Keratinocyte (primary cell): ENCODE data around the gene RHBDD1. TPM values are rescaled to one million over a fixed set of nuclear protein-coding genes. Genes with fewer than 3 reads are reported as not detected.

Source experiments
- DNase-seq: peaks from one replicate; pipeline ENCODE4 v3.0.0-alpha.2; 2011; ENCODE audit warnings: low read depth, missing footprints, low spot score
- FAIRE-seq: peaks from 2 replicates; lab custom pipeline; 2011; peaks lifted over from hg19 to GRCh38; lab: Jason Lieb, UNC
- H2AFZ ChIP-seq: 2 replicates; pipeline ENCODE4 v1.6.0; 2012; ENCODE audit warnings: low read length, control low read depth, inconsistent platforms; ENCODE audit not compliant: control insufficient read depth
- H3K27ac ChIP-seq: 2 replicates; pipeline ENCODE4 v1.5.1; 2011; ENCODE audit warnings: low read length; ENCODE audit not compliant: control insufficient read depth, insufficient read depth
- H3K27me3 ChIP-seq: 3 replicates; pipeline ENCODE4 v1.6.0; 2011; ENCODE audit warnings: low read length; ENCODE audit not compliant: control insufficient read depth, insufficient read depth; ENCODE audit errors: extremely low read depth
- H3K36me3 ChIP-seq, 2 experiments: 2 replicates in 1 of 2; 3 replicates in 1 of 2; pipeline ENCODE4 v1.5.1; 2011; ENCODE audit warnings: low read length in 2 of 2, mild to moderate bottlenecking in 1 of 2; ENCODE audit not compliant: control insufficient read depth in 2 of 2, insufficient read depth in 2 of 2; ENCODE audit errors: extremely low read depth in 1 of 2
- H3K4me1 ChIP-seq: 3 replicates; pipeline ENCODE4 v1.5.1; 2011; ENCODE audit warnings: low read length; ENCODE audit not compliant: control insufficient read depth, insufficient read depth; ENCODE audit errors: extremely low read depth
- H3K4me2 ChIP-seq: 3 replicates; pipeline ENCODE4 v1.6.0; 2011; ENCODE audit warnings: low read depth, low read length; ENCODE audit not compliant: control insufficient read depth, insufficient read depth; ENCODE audit errors: extremely low read depth
- H3K4me3 ChIP-seq, 3 experiments: fragments of 200-600 bp in 1 of 3; sonication (generic) in 1 of 3; 2 replicates in 2 of 3; 3 replicates in 1 of 3; pipeline ENCODE4 v1.5.1; 2011 to 2016; ENCODE audit warnings: low read length in 3 of 3, mild to moderate bottlenecking in 3 of 3, control low read depth in 2 of 3, inconsistent platforms in 1 of 3, low read depth in 1 of 3, mixed read lengths in 1 of 3, mixed run types in 1 of 3, moderate library complexity in 1 of 3; ENCODE audit not compliant: control insufficient read depth in 2 of 3, insufficient read depth in 2 of 3; ENCODE audit errors: extremely low read depth in 1 of 3
- H3K79me2 ChIP-seq: 2 replicates; pipeline ENCODE4 v1.6.0; 2012; ENCODE audit warnings: low read length; ENCODE audit not compliant: control insufficient read depth, insufficient read depth
- H3K9ac ChIP-seq: 3 replicates; pipeline ENCODE4 v1.6.0; 2011; ENCODE audit warnings: low read length; ENCODE audit not compliant: control insufficient read depth, insufficient read depth; ENCODE audit errors: extremely low read depth
- H3K9me1 ChIP-seq: 3 replicates; pipeline ENCODE4 v1.6.0; 2011; ENCODE audit warnings: low read length; ENCODE audit not compliant: control insufficient read depth, insufficient read depth; ENCODE audit errors: extremely low read depth
- H3K9me3 ChIP-seq: 2 replicates; pipeline ENCODE4 v1.5.1; 2012; ENCODE audit warnings: low read depth, low read length; ENCODE audit not compliant: control insufficient read depth
- H4K20me1 ChIP-seq: 3 replicates; pipeline ENCODE4 v1.6.0; 2011; ENCODE audit warnings: low read length; ENCODE audit not compliant: control insufficient read depth, insufficient read depth; ENCODE audit errors: extremely low read depth
- EZH2 ChIP-seq: IDR thresholded peaks from one replicate; pipeline ENCODE4 v1.6.1; 2012; ENCODE audit warnings: inconsistent platforms, mild to moderate bottlenecking, low read length, moderate library complexity
- dilution Hi-C: fragments of 300-500 bp; cut with MboI; formaldehyde crosslinking; loops from one replicate; pipeline ENCODE4 v1.7.0; 2020; ENCODE audit warnings: low sequenced_read_pairs; ENCODE audit not compliant: extremely low pct_ligation_motif_present
- polyA plus RNA-seq, 5 experiments: library from polyadenylated mRNA; depleted of rRNA in 3 of 5; stranded (reverse) in 3 of 5; stranded (forward) in 1 of 5; unstranded in 1 of 5; fragments of >200 nt; gene quantifications; 1 replicate in 1 of 5; 2 replicates in 3 of 5; 3 replicates in 1 of 5; pipeline versions ENCODE4 v1.2.1 to v1.2.3, GENCODE V29; 2011 to 2012; ENCODE audit warnings: missing spikeins in 2 of 5, low read depth in 1 of 5, low replicate concordance in 1 of 5
- TF ChIP-seq, protein P1 (sequence below), 3 experiments: IDR thresholded peaks in 1 of 3; conservative IDR thresholded peaks in 1 of 3; optimal IDR thresholded peaks in 1 of 3; 2 replicates in 2 of 3; 3 replicates in 1 of 3; pipeline versions ENCODE3 to v1.5.1; 2011; ENCODE audit warnings: low read length in 3 of 3, mild to moderate bottlenecking in 3 of 3, moderate library complexity in 2 of 3, control low read depth in 1 of 3, inconsistent platforms in 1 of 3; ENCODE audit not compliant: insufficient read depth in 2 of 3; ENCODE audit errors: extremely low read depth in 1 of 3

Gene RHBDD1
- polyA plus RNA-seq, 1 donor (not counting 4 experiments of a cell fraction or from before 2014, with no cell fraction given): 27.8 TPM

DNA sequence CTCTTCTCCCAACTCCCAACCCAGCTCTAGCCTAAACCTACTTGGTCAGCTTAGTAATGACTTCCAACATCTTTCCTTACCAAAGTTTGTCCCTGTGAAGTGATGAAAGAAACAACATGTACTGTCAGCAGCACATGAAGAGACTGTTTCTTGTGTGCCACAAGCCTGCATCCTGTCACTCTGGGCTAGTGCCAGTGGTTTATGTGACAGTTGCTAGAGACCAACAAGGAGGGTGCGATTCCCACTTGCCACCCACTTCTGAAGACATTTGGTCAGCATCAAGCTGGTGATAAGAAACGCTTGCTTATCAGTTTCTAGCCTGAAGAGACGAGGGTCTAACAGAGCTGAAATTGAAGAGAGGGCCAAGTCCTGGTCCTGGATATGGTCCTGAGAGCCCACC, 195.5 kb downstream of the RHBDD1 start:
- dilution Hi-C loops: no loop called here
- FAIRE-seq (no peak), DNase-seq (no peak)
- H3K9ac ChIP-seq: no peak overlapping the region
- no peak overlapping the region for H3K4me3 ChIP-seq
- no peaks in the 10 kb centered on the region for H3K9me3 ChIP-seq
- TF ChIP-seq, protein P1, sequence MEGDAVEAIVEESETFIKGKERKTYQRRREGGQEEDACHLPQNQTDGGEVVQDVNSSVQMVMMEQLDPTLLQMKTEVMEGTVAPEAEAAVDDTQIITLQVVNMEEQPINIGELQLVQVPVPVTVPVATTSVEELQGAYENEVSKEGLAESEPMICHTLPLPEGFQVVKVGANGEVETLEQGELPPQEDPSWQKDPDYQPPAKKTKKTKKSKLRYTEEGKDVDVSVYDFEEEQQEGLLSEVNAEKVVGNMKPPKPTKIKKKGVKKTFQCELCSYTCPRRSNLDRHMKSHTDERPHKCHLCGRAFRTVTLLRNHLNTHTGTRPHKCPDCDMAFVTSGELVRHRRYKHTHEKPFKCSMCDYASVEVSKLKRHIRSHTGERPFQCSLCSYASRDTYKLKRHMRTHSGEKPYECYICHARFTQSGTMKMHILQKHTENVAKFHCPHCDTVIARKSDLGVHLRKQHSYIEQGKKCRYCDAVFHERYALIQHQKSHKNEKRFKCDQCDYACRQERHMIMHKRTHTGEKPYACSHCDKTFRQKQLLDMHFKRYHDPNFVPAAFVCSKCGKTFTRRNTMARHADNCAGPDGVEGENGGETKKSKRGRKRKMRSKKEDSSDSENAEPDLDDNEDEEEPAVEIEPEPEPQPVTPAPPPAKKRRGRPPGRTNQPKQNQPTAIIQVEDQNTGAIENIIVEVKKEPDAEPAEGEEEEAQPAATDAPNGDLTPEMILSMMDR (optimal IDR thresholded peaks at IDR 0.05 in 1 of 3, IDR thresholded peaks at IDR 0.05 in 1 of 3, conservative IDR thresholded peaks at IDR 0.05 in 1 of 3; ENCODE audit: extremely low read depth in 1 of 3, insufficient read depth in 2 of 3, low read length in 3 of 3): no peak
- no peak for TF ChIP-seq EZH2
- H3K27me3 ChIP-seq: peaks cover 3% of the 10 kb centered on the region
- no peaks in the 10 kb centered on the region for H3K36me3 ChIP-seq
- H3K27ac ChIP-seq: no peak overlapping the region
- no peaks in the 10 kb centered on the region for H3K79me2 ChIP-seq
- no peak overlapping the region for H2AFZ ChIP-seq
- no peaks in the 10 kb centered on the region for H3K4me1 ChIP-seq
- no peak overlapping the region for H3K4me2 ChIP-seq
- H4K20me1 ChIP-seq: no peaks in the 10 kb centered on the region
- no peaks in the 10 kb centered on the region for H3K9me1 ChIP-seq

DNA sequence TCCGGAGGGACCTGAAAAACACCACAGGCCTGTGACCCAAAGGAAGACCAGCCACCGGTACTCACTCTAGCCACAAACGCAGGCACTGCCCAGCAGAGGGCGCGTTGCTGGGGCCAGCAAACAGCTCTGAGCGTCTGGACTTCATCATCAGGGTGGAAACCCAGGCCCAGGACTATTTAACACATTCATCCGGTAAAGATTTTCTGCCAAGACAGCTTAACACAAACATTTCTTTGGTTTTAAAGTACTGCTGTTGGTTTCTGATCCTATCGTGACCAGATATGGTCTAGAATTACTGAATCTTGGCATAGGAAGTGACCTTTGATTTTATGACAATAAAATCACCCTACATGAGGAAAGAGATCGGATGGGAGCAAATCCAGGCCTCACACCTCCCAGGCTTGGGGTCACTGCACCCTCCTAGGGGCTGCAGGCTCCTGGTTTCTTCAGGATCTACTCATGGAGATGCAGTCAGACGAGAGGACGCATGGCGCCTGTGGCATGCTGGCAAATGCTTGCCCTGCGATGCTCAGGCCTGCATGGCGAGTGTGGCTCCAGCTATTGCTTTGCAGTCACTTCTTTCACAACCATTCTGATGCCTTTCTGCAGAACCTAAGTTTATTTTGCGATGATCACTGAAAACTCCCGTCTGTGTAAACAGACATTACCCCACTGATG, 197.8 kb downstream of the RHBDD1 start:
- Histone ChIP-seq H3K4me3 (no peak overlapping the region), H3K27ac (no peak overlapping the region), H3K9me1 (no peaks in the 10 kb centered on the region), H4K20me1 (no peaks in the 10 kb centered on the region), H3K79me2 (no peaks in the 10 kb centered on the region), H3K4me1 (no peaks in the 10 kb centered on the region), H3K27me3 (peaks cover 5% of the 10 kb centered on the region), H3K4me2 (no peak overlapping the region), H3K9ac (no peak overlapping the region), H3K36me3 (no peaks in the 10 kb centered on the region), H3K9me3 (no peaks in the 10 kb centered on the region), H2AFZ (no peak overlapping the region)
- dilution Hi-C loops: no loop called here
- TF ChIP-seq EZH2: no peak
- TF ChIP-seq, protein P1 (optimal IDR thresholded peaks at IDR 0.05 in 1 of 3, IDR thresholded peaks at IDR 0.05 in 1 of 3, conservative IDR thresholded peaks at IDR 0.05 in 1 of 3; ENCODE audit: extremely low read depth in 1 of 3, insufficient read depth in 2 of 3, low read length in 3 of 3): peak; percentile 64 to 88 (median 78)
- no peak for FAIRE-seq
- no peak for DNase-seq
